HG03060 (cell line): ENCODE measurements around the gene MACO1.
"Not testable (repeated sequence)": the region's sequence is repeated elsewhere in the genome, so short reads cannot be mapped to it uniquely, and the experiment has no call there.

Experiments used
- ATAC-seq: cut with Tn5 transposase; IDR thresholded peaks from one replicate; pipeline ENCODE4 v1.9.1; 2021; ENCODE audit warnings: low read depth, moderate number of reproducible peaks; ENCODE audit not compliant: unreplicated experiment

MACO1 gene

DNA sequence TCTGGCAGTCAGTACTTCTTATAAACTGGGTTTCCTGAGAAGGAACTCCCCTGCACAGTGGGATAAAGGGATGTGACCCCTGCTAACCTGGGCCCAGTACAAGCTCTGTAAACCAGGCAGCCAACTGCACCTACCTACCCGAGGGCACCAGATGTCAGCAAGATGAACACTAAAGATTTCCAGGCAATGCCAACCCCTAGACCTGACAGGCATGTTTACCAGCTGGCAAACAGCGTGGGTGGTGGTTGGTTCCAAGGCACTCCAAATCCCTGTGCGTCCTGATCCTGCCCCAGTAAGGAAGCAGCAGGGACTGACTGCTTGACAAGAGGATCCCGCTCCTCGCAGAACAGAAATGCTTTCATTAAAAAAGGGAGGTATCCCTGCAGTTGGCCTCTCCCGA, 7.5 kb upstream of the MACO1 start:
- ATAC-seq: not testable (repeated sequence)

DNA sequence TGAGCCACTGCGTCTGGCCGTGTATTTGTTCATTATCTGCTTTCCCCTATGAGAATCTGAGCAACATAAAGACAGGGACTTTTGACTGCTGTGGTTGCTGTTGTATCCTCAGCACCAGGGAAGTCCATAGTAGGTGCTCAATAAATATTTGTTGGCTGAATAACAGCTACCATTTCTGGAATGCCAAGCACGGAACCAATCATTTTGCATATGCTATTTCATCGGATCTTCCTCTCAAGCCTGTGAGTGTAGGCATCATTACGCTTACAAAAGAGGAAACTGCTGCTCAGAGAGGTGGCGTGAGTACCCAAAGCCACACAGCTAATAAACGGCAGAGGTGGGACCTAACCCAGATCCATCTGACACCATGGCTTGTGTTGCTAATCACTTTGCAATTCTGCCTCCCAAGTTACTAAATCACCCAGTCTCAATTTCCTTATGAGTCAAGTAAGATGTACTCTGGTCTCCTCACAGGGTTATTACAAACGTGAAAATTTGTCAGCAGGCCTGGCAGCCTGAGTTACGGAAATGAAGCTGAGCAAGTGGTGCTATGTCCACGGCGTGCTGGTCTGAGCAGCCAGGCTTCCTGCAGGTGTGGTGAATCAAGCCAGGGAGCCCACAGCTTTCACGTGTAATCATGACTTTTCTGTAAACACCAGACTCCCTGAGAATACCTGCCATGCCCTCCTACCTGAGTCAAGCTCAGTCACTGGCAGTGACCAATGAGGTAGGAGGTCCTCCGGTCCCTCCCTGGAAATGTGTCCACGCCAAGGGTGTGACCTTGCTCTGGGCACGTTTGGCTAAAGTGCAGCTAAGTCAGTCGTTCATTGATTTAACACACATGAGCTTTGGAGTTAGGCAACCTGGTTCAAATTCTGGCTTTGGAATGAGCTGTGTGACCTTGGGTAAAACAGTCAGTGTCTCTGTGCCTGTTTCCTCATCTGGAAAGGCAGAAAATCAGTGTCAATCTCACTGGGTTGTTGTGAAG, 5.3 kb upstream of the MACO1 start:
- no peak for ATAC-seq

DNA sequence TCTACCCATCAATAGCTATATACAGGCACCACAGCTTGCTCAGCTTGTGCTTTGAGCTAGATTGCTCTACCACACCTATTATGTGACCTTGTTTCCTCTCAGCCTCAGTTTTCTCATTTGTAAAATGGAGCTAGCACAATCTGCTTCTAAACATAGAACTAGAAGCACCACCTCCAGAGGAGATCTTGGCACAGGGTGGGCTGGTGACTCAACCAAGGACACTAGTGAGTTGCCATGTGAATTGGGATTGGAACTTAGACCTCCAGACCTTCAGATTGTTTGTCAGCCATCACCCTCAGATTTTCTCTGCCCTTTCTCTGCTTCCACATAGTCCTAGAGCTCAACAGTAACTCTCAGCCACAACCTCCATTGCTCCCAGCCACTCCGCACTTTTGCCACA, 3.0 kb upstream of the MACO1 start:
- ATAC-seq: no peak

DNA sequence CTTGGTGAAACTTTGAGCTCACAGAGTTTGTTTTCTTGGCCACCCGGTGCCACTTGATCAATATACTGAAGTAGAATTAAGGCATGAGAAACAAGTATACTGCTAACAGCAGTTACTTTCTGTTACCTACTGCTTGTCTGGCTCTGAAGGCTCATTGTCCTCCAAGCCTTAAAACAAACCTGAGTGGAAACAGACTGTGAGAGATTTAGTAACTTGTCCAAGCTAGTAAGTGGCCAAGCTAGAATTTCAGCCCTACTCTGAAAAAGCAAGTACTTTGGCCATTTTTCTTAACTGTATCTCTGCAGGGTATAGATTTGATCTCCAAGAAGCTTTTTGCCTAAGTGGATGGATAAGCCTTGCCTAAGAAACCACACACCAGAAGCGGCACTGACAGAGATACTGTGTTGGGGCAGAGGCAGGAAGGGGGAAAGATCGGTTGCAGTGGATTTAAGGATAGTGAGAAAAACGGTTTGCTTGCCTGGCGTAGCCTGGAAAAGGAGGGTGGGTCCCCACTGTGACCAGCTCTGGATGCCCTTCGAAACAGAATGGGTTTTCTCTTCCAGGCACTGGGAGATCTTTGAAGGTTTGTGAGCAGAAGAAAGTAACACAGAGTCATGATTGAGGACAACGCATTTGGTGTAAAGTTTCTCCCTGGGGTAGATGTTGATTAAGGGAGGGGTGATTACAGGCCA, 2.1 kb upstream of the MACO1 start:
- no peak for ATAC-seq

DNA sequence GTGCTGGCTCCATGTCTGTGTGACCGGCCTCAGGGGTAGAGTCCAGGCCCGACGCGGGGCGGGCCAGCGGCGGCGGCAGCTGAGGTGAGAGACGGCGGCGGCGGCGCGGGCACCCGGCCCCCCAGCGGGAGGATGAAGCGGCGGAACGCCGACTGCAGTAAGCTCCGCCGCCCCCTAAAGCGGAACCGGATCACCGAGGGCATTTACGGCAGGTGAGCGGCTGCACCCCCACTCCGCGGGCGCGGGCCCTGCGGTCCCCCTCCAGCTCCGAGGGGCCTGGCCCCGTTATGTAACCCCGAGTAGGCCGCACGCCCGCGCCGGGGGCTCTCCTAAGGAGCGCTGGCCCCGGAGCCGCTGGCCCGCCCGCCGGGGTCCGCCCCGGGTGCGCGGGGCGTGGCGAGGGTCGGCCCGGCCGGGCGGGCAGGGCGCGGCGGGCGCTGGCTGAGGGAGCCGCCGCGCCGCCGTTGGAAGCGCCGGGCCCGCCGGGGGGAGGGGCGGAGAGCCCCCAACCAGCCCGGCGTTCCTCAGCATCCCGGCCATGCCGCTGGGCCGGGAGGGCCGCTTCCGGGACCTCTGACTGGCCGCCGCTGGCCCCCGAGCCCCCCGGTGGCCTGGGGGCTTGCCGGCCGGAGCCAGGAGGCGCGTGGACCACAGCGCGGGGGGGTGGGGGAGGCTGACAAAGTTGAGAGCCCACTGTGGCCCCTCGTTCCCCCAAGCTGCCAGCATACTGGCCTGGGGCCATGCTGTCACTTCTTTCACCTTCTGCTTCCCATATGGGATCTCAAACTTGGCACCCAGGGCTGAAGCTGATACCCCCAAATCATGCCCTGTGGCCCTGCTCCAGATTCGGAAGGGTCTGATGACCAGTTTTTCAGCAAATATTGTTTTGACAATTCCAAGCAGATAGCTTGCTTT, 527 bp downstream of the MACO1 start:
- peak; percentile 7 for ATAC-seq

DNA sequence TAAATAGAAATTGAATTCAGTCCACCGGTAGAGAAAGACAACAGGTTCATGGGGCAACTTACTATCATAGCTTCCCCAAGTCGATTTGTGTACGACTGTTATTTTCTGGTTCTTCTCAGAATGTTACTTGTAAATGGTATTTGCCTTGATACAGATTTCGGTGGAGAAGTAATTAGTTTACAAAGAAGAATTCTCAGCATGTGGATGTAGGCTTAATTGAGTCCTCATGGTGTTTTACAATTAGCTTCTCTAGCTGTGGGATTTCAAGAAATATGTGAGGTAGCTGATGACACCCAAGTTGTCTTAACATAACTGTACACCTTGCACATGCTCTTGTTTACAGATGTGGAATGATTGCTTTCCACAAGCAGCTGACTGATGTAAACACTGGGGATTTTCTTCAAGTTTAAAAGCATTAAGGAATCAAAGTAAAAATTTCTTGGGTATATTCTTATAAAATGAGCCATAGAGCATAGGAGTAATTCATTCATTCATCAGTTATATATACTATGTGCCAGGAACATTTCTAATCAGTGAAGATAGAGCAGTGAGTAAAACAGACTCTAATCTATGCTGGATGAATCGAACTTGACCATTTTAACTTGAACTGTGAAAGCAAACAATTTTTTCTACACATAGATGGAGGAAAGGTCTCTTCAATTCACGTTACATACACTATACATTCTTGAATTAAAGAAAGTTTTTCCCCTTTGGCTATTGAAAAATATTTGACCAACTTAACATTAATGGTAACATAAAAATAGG, 1.4 kb downstream of the MACO1 start:
- ATAC-seq: no peak

DNA sequence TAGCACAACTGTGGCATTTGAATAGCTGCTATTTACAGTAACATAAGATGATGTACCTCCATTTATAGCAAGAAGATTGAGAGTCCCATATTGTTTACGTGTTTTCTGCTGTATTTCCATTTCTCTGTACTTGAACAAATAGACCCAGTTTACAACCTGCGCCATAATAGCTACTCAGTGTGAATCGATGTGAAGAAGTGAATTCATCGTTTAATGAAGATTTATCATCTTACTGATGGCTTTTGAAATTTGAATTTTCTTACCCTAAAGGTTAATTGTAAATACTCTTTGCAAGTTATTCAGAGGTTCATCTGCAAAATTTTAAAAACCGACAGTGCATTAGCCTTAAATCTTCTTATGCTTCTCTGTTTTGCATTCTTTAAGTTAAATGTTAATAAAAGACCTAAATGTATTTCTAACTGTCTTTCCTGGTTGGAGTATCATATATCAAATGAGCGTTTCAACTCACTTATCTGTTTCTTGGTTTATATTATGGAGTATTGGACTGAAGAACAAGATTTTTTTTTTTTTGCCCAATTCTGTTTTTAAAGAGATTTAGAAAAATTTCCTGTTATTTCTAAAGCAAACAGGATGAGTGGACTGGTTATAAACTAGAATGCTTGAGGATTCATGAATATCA, 2.2 kb downstream of the MACO1 start:
- ATAC-seq: no peak

DNA sequence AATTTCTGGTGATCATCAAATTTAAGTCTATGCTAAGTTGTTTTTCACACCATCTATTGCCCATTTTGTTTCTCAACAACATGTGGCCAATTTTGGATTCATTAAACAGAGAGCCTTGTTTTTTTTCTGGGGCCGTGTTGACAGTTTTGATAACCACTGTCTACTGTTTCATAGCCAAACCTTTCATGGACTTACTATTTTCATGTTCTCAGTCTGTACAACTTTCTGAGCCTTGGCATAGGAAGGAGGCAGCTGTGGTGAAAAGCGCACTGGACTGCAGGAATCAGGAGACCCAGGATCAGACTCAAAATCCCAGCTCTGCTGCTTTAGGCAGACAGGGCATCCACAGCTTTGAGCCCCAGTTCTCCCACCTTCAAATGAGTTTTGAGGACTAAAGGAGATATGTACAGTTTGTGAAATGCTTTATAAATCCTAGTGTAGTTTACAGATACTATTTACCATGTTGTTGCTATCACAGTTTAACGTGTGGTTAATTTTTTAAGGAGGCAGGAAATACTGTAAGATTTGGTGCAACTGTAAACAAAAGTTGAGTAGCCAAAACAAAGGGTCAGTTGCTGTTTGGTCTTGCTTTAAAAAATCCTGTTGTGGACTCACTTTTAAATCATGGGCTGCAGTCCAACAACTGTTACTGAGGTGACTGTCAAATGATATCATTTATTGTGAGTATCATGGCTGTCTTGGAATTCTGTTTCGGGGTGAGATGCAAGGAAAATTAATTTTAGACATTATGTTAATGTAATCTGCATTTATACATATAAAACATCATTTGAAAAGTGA, 2.9 kb downstream of the MACO1 start:
- no peak for ATAC-seq

DNA sequence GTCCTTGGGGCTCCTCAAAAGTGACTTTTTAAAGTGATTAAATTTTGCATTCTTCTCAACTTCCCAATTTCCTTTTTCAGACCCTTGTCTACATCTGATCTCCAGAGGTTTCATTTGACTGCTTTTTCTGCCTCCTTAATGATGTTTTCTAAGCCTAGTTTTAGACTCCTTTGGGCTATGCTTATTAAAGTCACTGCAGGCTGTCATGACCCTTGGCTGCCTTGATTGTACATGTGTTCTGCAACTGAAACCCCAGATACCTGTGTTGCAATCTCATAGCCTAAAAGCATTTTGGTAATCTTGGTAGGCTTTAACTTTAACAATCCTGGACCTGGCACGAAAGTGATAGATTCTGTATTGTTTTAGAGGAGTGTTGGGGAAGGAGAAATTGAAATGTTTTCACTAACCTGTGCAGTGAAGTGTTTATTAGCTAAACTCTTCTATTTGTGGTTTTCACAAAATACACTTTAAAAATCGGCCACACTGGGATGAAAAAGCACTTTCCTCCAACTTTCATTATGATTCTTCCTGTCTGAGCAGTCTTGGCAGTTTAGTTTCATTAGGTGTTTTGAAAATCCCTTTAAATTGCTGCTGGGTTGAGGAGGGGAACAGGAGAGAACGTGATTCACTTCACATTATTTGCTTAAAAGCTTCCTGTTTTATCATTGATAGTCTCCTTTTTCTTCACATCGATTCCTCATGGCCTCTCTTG, 4.9 kb downstream of the MACO1 start:
- no peak for ATAC-seq

DNA sequence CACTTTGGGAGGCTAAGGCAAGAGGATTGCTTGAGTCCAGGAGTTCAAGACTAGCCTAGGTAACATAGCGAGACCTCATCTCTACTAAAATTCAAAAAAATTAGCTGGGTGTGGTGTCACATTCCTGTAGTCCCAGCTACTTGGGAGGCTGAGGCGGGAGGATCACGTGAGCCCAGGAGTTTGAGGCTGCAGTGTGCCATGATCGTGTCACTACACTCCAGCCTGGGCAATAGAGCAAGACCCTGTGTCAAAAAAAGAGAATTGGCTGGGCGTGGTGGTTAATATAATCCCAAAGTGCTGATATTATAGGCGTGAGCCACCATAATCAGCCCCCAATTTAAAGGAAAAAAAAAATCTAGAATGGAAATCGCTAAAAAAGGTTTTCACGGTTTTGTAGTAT, 7.0 kb downstream of the MACO1 start:
- no peak for ATAC-seq

DNA sequence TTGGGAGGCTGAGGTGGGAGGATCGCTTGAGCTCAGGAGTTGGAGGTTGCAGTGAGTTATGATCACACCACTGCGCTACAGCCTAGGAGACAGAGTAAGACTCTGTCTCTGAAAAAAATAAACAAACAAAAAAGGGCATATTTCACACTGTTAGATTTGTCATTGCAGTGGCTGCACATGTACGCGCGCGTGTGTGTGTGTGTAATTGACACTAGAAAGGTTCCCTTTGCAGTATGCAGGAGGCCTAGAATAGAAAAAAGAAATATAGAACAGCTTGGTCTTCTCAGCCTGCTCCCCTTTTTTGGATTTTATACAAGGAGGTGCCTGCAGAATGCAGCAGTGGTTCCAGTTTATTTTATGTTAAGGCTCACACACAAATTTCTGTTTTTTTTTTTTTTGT, 8.6 kb downstream of the MACO1 start:
- no peak for ATAC-seq

DNA sequence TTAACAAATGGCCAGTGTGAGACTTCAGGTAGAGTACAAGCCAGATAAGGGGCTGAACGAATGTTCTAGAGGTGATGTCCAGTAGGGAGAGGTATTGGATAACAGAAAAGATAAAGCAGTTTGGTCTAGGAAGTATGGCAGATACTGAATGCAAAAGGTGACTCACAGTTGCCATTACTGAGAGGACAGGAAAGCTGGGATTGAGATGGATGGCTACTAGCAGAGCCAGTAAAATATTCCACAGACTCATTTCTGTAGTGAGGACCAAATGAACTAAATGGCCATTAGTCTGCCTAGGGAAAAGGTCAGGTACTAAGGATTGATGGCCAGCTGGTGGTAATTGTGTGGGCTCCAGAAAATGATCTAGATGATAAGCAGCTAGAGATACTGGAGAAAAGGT, 11.5 kb downstream of the MACO1 start:
- ATAC-seq: no peak

DNA sequence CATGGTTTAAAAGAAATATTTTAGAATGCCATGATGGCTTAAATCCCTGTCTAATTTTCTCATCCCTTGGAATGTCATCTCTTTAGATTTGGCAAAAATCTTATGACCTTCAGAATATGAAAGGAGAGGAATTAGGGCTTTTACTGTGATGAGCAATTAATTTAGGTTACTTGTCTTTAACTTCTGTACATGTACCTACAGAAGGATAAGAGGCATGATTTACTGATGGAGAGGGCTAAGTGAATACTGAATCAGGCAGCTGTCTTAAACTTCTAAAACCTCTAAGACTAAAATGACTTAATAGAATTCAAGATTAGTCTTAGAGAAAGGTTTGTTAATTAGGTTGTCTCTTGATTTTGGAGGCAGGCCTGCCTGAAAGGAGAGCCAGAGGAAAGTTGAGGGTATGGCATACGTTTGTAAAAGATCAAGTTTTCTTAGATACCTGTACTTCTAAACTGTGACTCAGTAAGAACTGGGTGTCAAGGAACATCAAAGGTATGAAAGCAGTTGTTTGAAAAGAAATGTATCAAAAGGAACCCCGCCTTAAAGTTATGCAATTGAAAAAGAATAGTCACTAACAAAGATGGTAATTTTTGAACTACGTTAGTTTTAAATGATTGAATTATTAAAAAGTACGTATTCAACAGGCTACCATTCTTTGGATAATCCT, 12.5 kb downstream of the MACO1 start:
- no peak for ATAC-seq

DNA sequence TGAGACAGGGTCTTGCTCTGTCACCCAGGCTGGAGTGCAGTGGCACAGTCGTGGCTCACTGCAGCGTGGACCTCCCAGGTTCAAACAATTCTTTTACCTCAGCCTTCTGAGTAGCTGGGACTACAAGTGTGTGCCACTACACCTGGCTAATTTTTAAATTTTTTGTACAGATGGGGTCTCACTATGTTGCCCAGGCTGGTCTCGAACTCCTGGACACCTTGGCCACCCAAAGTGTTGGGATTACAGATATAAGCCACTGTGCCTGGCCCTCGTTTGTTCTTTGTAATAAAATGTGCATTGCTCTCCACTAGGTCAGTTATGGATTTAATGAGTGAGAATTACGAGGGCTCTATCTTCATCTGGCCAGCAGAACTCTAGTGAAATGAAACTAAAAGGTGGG, 13.9 kb downstream of the MACO1 start:
- ATAC-seq: not testable (repeated sequence)

DNA sequence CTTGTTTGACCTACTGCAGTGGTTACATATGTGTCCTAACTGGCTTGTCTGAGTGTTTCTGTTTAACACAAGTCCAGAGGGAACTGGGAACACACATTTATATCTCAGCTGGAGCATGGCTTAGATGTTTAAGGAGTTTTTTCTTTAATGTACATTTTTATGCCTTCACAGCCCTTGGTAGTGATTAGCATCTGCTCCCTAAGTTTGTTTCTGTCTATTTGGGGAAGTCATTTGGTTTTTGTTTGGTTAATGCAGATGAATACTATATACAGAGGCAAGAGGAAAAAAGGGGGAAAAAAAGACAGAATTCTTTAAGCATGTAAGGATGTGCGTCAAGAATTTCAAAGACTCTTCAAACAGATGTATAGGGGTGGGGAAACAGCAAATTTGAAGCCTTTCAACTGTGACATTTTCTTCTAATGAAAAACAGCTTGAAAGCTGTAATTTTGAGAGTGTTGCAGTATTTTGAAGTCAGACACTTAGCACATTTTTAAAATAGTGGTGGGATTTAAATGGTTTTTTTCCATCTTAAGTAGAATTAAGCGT, 15.4 kb downstream of the MACO1 start:
- ATAC-seq: no peak

DNA sequence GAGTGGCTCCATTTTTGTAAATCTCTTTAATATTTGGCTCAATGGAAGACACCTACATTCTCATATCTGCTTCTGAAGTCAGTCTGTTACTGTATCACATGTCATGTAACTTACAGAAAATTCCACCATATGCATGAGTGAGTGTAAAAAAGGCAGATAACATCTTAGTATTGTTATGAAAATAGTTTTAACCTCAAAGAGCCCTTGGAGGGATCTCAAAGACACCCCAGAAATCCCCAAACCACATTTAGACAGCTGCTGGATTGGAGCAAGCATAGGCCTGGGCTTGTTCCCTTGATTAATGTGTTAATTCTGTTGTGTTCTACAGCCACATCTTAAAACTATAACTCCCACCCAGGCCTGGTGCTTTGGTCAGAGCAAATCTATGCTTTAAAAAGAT, 16.9 kb downstream of the MACO1 start:
- peak; percentile 46 for ATAC-seq

DNA sequence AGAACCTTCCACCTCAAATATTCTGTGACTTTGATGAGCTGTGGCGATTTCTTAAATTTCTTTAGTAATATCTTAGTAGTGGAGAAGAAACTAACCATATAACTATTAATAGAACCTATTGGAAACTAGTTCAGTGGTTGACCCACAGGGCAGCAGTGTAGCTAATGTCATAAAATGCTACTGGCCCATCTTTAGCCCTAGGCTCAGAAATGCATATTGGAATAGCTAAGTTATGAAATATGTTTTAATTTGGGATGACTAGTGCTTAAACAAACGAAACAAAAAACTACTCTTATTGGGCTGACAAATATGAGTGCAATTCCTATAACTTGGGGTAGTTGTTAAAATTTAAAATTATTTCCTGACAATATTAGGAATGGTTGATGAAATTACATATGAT, 20.2 kb downstream of the MACO1 start:
- no peak for ATAC-seq
